GM12801 (cell line): ENCODE results near the gene ROS1.

Experiments used
- CTCF ChIP-seq: IDR thresholded peaks from one replicate; pipeline ENCODE4 v1.5.1; 2011; ENCODE audit warnings: control low read depth; ENCODE audit not compliant: insufficient read length; ENCODE audit errors: extremely low read depth

ROS1 gene

GRCh38 chr6:117373211-117373813 is 52.4 kb downstream of the ROS1 start:
- TF ChIP-seq CTCF, result no peak

GRCh38 chr6:117371492-117371891 is 54.2 kb downstream of the ROS1 start:
- TF ChIP-seq CTCF, result no peak

- no peak for TF ChIP-seq CTCF
These were observed 66.2 kb downstream of the ROS1 start for GRCh38 chr6:117359581-117359980.

- TF ChIP-seq CTCF, result no peak
These were observed 71.1 kb downstream of the ROS1 start for GRCh38 chr6:117354671-117355070.

- no peak for TF ChIP-seq CTCF
These were observed 73.2 kb downstream of the ROS1 start for GRCh38 chr6:117352466-117353081.

GRCh38 chr6:117351521-117351920 is 74.2 kb downstream of the ROS1 start:
- TF ChIP-seq CTCF, result no peak

GRCh38 chr6:117346142-117346930 is 79.4 kb downstream of the ROS1 start:
- TF ChIP-seq CTCF, result no peak
